Measurements from ENCODE around the gene NWD2.

DNA sequence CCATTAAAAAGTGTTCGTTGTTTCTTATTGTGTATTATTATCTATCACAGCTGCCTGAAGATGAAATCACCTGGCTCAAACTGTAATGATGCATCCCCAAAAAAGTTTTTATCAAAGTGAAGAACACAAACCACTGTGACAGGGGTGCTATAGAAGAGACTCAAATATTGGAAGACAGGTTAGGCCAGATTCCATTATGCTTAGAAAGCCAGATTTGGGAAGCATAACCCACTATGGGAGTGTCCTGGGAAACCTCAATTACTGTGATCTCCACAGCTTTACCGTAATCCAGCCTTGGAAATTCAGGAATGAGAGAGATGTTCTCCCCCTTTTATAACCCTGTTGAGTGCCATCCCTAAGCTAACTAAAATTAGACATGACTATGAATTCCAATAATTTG, 114.2 kb downstream of the NWD2 start:
- TF ChIP-seq, protein P1, sequence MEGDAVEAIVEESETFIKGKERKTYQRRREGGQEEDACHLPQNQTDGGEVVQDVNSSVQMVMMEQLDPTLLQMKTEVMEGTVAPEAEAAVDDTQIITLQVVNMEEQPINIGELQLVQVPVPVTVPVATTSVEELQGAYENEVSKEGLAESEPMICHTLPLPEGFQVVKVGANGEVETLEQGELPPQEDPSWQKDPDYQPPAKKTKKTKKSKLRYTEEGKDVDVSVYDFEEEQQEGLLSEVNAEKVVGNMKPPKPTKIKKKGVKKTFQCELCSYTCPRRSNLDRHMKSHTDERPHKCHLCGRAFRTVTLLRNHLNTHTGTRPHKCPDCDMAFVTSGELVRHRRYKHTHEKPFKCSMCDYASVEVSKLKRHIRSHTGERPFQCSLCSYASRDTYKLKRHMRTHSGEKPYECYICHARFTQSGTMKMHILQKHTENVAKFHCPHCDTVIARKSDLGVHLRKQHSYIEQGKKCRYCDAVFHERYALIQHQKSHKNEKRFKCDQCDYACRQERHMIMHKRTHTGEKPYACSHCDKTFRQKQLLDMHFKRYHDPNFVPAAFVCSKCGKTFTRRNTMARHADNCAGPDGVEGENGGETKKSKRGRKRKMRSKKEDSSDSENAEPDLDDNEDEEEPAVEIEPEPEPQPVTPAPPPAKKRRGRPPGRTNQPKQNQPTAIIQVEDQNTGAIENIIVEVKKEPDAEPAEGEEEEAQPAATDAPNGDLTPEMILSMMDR (IDR thresholded peaks at IDR 0.05 in 2 of 3, conservative IDR thresholded peaks at IDR 0.05 in 1 of 3; ENCODE audit: borderline replicate concordance in 1 of 3, insufficient read depth in 1 of 3, low read depth in 2 of 3, low read length in 2 of 3): no peak
- TF ChIP-seq JUND (IDR thresholded peaks at IDR 0.05) (no peak), POLR2A (IDR thresholded peaks at IDR 0.05; ENCODE audit: borderline replicate concordance, extremely low read depth, insufficient read depth, insufficient read length) (no peak), EZH2phosphoT487 (IDR thresholded peaks at IDR 0.05; ENCODE audit: borderline replicate concordance) (no peak), RAD21 (IDR thresholded peaks at IDR 0.05; ENCODE audit: low read depth) (no peak), ZNF274 (IDR thresholded peaks at IDR 0.05; ENCODE audit: low read depth, low read length) (no peak), ELF1 (IDR thresholded peaks at IDR 0.05; ENCODE audit: borderline replicate concordance, low read depth) (no peak)
- TF ChIP-seq, protein P2, sequence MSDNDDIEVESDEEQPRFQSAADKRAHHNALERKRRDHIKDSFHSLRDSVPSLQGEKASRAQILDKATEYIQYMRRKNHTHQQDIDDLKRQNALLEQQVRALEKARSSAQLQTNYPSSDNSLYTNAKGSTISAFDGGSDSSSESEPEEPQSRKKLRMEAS (IDR thresholded peaks at IDR 0.05): no peak
- TF ChIP-seq, protein P3, sequence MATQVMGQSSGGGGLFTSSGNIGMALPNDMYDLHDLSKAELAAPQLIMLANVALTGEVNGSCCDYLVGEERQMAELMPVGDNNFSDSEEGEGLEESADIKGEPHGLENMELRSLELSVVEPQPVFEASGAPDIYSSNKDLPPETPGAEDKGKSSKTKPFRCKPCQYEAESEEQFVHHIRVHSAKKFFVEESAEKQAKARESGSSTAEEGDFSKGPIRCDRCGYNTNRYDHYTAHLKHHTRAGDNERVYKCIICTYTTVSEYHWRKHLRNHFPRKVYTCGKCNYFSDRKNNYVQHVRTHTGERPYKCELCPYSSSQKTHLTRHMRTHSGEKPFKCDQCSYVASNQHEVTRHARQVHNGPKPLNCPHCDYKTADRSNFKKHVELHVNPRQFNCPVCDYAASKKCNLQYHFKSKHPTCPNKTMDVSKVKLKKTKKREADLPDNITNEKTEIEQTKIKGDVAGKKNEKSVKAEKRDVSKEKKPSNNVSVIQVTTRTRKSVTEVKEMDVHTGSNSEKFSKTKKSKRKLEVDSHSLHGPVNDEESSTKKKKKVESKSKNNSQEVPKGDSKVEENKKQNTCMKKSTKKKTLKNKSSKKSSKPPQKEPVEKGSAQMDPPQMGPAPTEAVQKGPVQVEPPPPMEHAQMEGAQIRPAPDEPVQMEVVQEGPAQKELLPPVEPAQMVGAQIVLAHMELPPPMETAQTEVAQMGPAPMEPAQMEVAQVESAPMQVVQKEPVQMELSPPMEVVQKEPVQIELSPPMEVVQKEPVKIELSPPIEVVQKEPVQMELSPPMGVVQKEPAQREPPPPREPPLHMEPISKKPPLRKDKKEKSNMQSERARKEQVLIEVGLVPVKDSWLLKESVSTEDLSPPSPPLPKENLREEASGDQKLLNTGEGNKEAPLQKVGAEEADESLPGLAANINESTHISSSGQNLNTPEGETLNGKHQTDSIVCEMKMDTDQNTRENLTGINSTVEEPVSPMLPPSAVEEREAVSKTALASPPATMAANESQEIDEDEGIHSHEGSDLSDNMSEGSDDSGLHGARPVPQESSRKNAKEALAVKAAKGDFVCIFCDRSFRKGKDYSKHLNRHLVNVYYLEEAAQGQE (IDR thresholded peaks at IDR 0.05; ENCODE audit: low read depth): no peak

Measured in HCT116 (cell line).